Activated CD8-positive, alpha-beta memory T cell treated with anti-CD3 and anti-CD28 coated beads for 48 hours (primary cell): ENCODE results near the gene PDK2.
"Not testable (repeated sequence)": the region's sequence is repeated elsewhere in the genome, so short reads cannot be mapped to it uniquely, and the experiment has no call there.

ENCODE experiments used
- DNase-seq, 3 experiments: peaks; one replicate each; pipeline ENCODE4 v3.0.0-alpha.2; 2020; ENCODE audit warnings: low read depth in 2 of 3, low spot score in 2 of 3

Gene PDK2

GRCh38 chr17:50058296-50058953 lies 36.7 kb upstream of the PDK2 start:
- no peak for DNase-seq

- no peak for DNase-seq
Observed at GRCh38 chr17:50059256-50059655, 35.9 kb upstream of the PDK2 start.

- DNase-seq: no peak
Observed at GRCh38 chr17:50059759-50060273, 35.3 kb upstream of the PDK2 start.

- no peak for DNase-seq
Observed at GRCh38 chr17:50060951-50061712, 34.0 kb upstream of the PDK2 start.

- not testable (repeated sequence) for DNase-seq
Observed at GRCh38 chr17:50061713-50062045, 33.5 kb upstream of the PDK2 start.

GRCh38 chr17:50062293-50063243 lies 32.6 kb upstream of the PDK2 start:
- DNase-seq: no peak

- no peak for DNase-seq
Observed at GRCh38 chr17:50063561-50064252, 31.4 kb upstream of the PDK2 start.

- DNase-seq: no peak
Observed at GRCh38 chr17:50064253-50065001, 30.7 kb upstream of the PDK2 start.

GRCh38 chr17:50065056-50065455 lies 30.1 kb upstream of the PDK2 start:
- DNase-seq: no peak

GRCh38 chr17:50066995-50067394 lies 28.2 kb upstream of the PDK2 start:
- no peak for DNase-seq

- DNase-seq: no peak
Observed at GRCh38 chr17:50067996-50068395, 27.2 kb upstream of the PDK2 start.

GRCh38 chr17:50070908-50071680 lies 24.1 kb upstream of the PDK2 start:
- no peak for DNase-seq

GRCh38 chr17:50071692-50072091 lies 23.5 kb upstream of the PDK2 start:
- DNase-seq: no peak

- no peak for DNase-seq
Observed at GRCh38 chr17:50072130-50072529, 23.0 kb upstream of the PDK2 start.

GRCh38 chr17:50072925-50073324 lies 22.2 kb upstream of the PDK2 start:
- no peak for DNase-seq

GRCh38 chr17:50074227-50074626 lies 20.9 kb upstream of the PDK2 start:
- DNase-seq: no peak

GRCh38 chr17:50075446-50076032 lies 19.6 kb upstream of the PDK2 start:
- no peak for DNase-seq

- DNase-seq: no peak
Observed at GRCh38 chr17:50076221-50076590, 18.9 kb upstream of the PDK2 start.

GRCh38 chr17:50076591-50077235 lies 18.4 kb upstream of the PDK2 start:
- DNase-seq: no peak
